ENCODE results near the gene CLIC6. TPM values are rescaled to one million over a fixed set of nuclear protein-coding genes. Genes with fewer than 3 reads are reported as not detected.

CLIC6 gene
- total and polyA plus RNA-seq, 2 of the 8 experiments (the other 6 are each of a cell fraction or from before 2014, with no cell fraction given), result 0.42 to 1.3 TPM

DNA sequence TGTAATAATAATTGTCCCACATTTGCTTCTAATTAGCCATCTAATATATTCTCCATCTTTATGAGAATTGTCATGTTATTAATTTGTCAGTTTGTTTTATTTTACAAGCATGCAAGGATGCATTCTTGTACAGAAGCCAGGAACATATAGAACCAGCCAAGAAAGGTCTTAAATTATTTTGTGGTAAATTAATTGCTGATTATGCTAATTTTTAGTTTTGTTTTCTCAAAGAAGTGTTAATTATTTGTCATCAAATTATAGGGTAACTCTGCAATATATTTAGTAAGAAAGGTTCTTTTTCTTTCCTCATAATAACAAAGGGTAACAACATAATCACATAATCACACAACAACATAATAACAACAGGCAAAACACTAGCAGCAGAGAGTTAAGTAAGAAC is 5.7 kb downstream of the CLIC6 start:
- Histone ChIP-seq H2BK120ac (replicated peaks; ENCODE audit: low read depth, low read length) (no peak overlapping the region), H3K23ac (ENCODE audit: insufficient read length) (no peak overlapping the region), H3K18ac (ENCODE audit: extremely low read depth, low read length) (no peak overlapping the region), H2BK20ac (ENCODE audit: low read length) (no peak overlapping the region), H3K79me2 (ENCODE audit: control insufficient read depth in 1 of 2, insufficient read depth in 2 of 2, low read length in 2 of 2) (no peaks in the 10 kb centered on the region), H3K23me2 (ENCODE audit: low read depth, low read length) (peaks cover 10% of the 10 kb centered on the region; the same call in 1 of the 2 replicates), H3K27me3 (replicated peaks in 1 of 4; ENCODE audit: control insufficient read depth in 3 of 4, extremely low read depth in 1 of 4, insufficient read depth in 3 of 4, low read length in 3 of 4) (peaks cover 7 to 26% (median 19%) of the 10 kb centered on the region in 4 experiments), H3K36me3 (ENCODE audit: control insufficient read depth in 2 of 4, insufficient read depth in 4 of 4, low read length in 3 of 4) (no peaks in the 10 kb centered on the region), H3K56ac (replicated peaks; ENCODE audit: insufficient read length, low read depth, low read length) (no peak overlapping the region), H3K4me3 (ENCODE audit: extremely low read depth in 1 of 4, insufficient read depth in 2 of 4, low read depth in 3 of 4, low read length in 4 of 4) (no peak overlapping the region), H2AK5ac (ENCODE audit: low read depth, low read length) (no peak overlapping the region), H4K8ac (ENCODE audit: extremely low read depth, insufficient read depth, low read length) (no peak overlapping the region), H3K14ac (ENCODE audit: insufficient read length) (no peak overlapping the region), H2AFZ (ENCODE audit: low read length) (no peak overlapping the region), H4K91ac (replicated peaks; ENCODE audit: insufficient read length, low read length) (no peak overlapping the region), H3K9ac (replicated peaks in 1 of 4; ENCODE audit: extremely low read depth in 1 of 4, low read depth in 3 of 4, low read length in 3 of 4) (no peak overlapping the region), H3K4me1 (replicated peaks in 1 of 4; ENCODE audit: control insufficient read depth in 3 of 4, insufficient read depth in 4 of 4, low read length in 3 of 4) (peaks cover 0 to 13% (median 2%) of the 10 kb centered on the region in 4 experiments; a peak in 5 of 7 replicates), H3K9me3 (ENCODE audit: insufficient read depth in 2 of 2, low read depth in 1 of 2, low read length in 1 of 2) (no peaks in the 10 kb centered on the region; a peak in 1 of 4 replicates), H3K27ac (ENCODE audit: low read depth, low read length) (no peak overlapping the region), H2BK5ac (ENCODE audit: low read depth, low read length) (no peak overlapping the region), H2BK12ac (ENCODE audit: low read depth, low read length) (no peak overlapping the region), H3K79me1 (ENCODE audit: low read depth, low read length) (no peaks in the 10 kb centered on the region), H3K4ac (replicated peaks; ENCODE audit: insufficient read length, low read depth, low read length) (no peak overlapping the region), H3K4me2 (ENCODE audit: insufficient read depth in 1 of 2, low read depth in 2 of 2, low read length in 2 of 2) (no peak overlapping the region), H4K20me1 (replicated peaks in 1 of 2; ENCODE audit: control insufficient read depth in 1 of 2, insufficient read depth in 2 of 2, low read length in 2 of 2) (no peaks in the 10 kb centered on the region), H2BK15ac (ENCODE audit: low read length) (no peak overlapping the region), H4K5ac (ENCODE audit: insufficient read length, low read depth, low read length) (no peak overlapping the region)
- TF ChIP-seq, protein P1, sequence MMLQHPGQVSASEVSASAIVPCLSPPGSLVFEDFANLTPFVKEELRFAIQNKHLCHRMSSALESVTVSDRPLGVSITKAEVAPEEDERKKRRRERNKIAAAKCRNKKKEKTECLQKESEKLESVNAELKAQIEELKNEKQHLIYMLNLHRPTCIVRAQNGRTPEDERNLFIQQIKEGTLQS (IDR thresholded peaks at IDR 0.05; ENCODE audit: insufficient read depth, low read depth, low read length), result no peak
- peak; percentile 50; the same call in 1 of the 2 replicates for TF ChIP-seq MAFK (IDR thresholded peaks at IDR 0.05; ENCODE audit: low read depth, low read length)
- TF ChIP-seq, protein P2, sequence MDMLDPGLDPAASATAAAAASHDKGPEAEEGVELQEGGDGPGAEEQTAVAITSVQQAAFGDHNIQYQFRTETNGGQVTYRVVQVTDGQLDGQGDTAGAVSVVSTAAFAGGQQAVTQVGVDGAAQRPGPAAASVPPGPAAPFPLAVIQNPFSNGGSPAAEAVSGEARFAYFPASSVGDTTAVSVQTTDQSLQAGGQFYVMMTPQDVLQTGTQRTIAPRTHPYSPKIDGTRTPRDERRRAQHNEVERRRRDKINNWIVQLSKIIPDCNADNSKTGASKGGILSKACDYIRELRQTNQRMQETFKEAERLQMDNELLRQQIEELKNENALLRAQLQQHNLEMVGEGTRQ (IDR thresholded peaks at IDR 0.05; ENCODE audit: low read length), result no peak
- ChIA-PET POLR2A (ENCODE audit: partially characterized antibody) (no interaction called here), CTCF (ENCODE audit: partially characterized antibody) (interaction anchor here (0.9 kb wide), 1 partner anchor 312 kb away, joined by 3 read pairs; no protein-coding TSS in a partner anchor)
- no peak for DNase-seq (ENCODE audit: low read depth in 1 of 2, low spot score in 2 of 2)
- FAIRE-seq, result no peak
